Gastrocnemius medialis (tissue), 4 donors: ENCODE data around the gene AHRR.

Experiments used
- POLR2A ChIP-seq, 2 donors: fragments of 450-650 bp; IDR thresholded peaks; one replicate each; pipeline ENCODE4 v1.6.1; 2017; ENCODE audit warnings: antibody characterized with exemption in 2 of 2, mild to moderate bottlenecking in 2 of 2, moderate library complexity in 2 of 2
- TF ChIP-seq, protein P1 (sequence below), 5 experiments: fragments of 450-650 bp in 3 of 5; fragments of 200-600 bp in 2 of 5; sonication (generic) in 2 of 5; IDR thresholded peaks in 4 of 5; conservative IDR thresholded peaks in 1 of 5; 1 replicate in 4 of 5; 2 replicates in 1 of 5; pipeline ENCODE4 v1.5.1; 2016 to 2019; ENCODE audit warnings: antibody characterized with exemption in 5 of 5, mild to moderate bottlenecking in 3 of 5, moderate library complexity in 3 of 5

DNA sequence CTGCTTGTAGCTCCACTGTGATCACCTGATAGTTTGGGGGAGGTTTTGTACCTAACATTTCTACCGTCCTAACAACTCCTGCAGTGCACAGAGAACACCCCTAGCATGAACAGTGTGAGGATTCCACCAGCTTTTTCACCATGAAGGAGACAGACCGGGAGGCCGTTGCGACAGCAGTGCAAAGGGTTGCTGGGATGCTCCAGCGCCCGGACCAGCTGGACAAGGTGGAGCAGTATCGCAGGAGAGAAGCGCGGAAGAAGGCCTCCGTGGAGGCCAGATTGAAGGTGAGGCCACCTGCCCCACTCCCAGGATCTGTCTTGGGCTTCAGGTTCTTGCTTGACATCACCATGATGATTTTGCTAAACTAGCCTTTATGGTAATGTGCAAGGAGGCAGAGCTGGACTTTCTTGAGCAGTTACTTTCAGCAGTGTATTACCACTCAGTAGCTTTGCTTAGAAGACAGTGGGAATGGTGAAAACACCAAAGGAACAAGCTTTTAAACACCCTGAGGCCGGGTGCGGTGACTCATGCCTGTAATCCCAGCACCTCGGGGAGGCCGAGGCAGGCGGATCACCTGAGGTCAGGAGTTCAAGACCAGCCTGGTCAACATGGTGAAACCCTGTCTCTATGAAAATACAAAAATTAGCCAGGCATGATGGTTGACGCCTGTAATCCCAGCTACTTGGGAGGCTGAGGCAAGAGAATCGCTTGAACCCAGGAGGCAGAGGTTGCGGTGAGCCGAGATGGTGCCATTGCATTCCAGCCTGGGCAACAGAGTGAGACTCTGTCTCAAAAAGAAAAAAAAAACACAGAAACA is 124.8 kb downstream of the AHRR start:
- TF ChIP-seq, protein P1, sequence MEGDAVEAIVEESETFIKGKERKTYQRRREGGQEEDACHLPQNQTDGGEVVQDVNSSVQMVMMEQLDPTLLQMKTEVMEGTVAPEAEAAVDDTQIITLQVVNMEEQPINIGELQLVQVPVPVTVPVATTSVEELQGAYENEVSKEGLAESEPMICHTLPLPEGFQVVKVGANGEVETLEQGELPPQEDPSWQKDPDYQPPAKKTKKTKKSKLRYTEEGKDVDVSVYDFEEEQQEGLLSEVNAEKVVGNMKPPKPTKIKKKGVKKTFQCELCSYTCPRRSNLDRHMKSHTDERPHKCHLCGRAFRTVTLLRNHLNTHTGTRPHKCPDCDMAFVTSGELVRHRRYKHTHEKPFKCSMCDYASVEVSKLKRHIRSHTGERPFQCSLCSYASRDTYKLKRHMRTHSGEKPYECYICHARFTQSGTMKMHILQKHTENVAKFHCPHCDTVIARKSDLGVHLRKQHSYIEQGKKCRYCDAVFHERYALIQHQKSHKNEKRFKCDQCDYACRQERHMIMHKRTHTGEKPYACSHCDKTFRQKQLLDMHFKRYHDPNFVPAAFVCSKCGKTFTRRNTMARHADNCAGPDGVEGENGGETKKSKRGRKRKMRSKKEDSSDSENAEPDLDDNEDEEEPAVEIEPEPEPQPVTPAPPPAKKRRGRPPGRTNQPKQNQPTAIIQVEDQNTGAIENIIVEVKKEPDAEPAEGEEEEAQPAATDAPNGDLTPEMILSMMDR (IDR thresholded peaks at IDR 0.05 in 4 of 5, conservative IDR thresholded peaks at IDR 0.05 in 1 of 5), result no peak
- TF ChIP-seq POLR2A (IDR thresholded peaks at IDR 0.05), result no peak
